Epithelial cell of esophagus (primary cell): Measurements from ENCODE around the gene CCDC102B.

ENCODE experiments used
- DNase-seq: peaks from one replicate; pipeline ENCODE4 v3.0.0; 2010; ENCODE audit warnings: low read depth
- H3K4me3 ChIP-seq: 2 replicates; pipeline ENCODE4 v1.5.1; 2011; ENCODE audit warnings: mild to moderate bottlenecking, low read length, control low read depth
- CTCF ChIP-seq: IDR thresholded peaks from 2 replicates; pipeline ENCODE4 v1.5.1; 2011; ENCODE audit warnings: low read depth, mild to moderate bottlenecking, low read length, control low read depth, inconsistent platforms; ENCODE audit not compliant: insufficient read depth; ENCODE audit errors: missing control alignments

CCDC102B gene

DNA sequence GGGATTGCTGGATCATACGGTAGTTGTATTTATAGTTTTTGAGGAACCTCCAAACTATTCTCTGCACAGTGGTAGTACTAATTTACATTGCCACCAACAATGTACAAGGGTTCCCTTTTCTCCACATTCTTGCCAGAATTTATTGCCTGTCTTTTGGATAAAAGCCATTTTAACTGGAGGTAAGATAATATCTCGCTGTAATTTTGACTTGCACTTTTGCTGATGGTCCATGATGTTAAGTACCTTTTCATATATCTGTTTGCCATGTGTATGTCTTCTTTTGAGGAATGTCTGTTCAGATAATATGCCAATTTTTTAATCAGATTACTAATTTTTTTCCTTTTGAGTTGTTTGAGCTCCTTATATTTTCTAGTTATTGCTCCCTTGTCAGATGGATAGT, 158.8 kb downstream of the CCDC102B start:
- TF ChIP-seq CTCF: no peak
- no peak for DNase-seq
- H3K4me3 ChIP-seq: no peak overlapping the region

DNA sequence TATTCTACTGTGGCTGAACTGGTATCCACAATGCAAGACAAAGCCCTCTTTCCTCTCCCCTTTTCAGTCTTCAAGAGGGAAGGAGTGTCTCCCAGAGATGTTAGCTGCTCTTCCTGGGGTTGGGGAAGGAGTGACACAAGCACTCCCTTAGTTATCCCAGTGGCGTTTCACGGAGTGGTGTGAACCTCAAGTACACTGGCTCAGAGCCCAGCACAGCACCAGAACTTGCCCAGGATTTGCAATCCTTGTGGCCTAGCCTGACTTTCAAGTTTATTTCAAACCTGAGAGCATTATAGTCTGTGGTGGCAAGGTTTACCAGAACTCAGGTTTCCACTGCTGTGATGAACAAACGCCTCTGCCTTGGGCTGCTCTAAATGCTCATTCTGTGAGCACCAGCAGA, 162.5 kb downstream of the CCDC102B start:
- no peak overlapping the region for H3K4me3 ChIP-seq
- DNase-seq: peak; percentile 77
- no peak for TF ChIP-seq CTCF

DNA sequence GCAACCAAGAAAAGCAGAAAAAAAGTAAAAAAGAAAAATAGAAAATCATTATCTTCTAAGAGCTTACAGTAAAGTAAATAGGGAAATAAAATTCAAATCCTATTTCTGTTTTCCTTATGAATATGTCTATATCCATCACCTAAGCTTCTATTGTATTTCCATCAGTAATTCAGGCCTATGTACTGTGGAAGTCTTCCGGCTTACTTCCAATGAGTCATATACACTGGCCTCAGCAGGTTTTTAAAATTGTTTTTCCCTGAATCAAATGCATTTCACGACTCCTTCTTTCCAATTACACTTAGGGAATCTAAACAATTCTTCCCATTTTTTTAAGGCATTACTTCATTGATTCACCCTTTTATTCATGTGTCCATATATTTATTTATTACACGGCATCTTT, 164.7 kb downstream of the CCDC102B start:
- DNase-seq: peak; percentile 58
- no peak overlapping the region for H3K4me3 ChIP-seq
- no peak for TF ChIP-seq CTCF

GRCh38 chr18:68965817-68966216, 167.9 kb downstream of the CCDC102B start:
- DNase-seq: no peak
- TF ChIP-seq CTCF: no peak
- H3K4me3 ChIP-seq: no peak overlapping the region

DNA sequence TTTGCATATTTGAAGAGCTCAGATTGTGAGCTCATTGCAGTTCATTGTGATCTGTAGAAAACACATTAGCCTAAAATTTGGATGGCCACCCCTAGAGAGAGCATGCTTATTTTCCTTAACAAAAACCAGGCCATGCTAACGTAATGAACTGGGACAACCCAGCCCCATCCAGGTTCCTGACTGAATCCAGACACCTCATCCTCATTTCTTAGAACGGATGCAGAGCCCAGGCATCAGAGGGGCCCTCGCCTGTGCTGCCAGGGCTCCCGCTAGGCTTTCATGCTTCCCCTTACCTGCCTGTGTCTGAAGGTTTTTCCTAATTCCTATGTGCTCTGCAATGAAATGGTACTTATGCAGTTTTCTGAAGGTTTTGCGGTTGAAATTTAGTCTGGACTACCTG, 171.1 kb downstream of the CCDC102B start:
- no peak for DNase-seq
- TF ChIP-seq CTCF: no peak
- H3K4me3 ChIP-seq: no peak overlapping the region

GRCh38 chr18:68972176-68972575, 174.3 kb downstream of the CCDC102B start:
- H3K4me3 ChIP-seq: no peak overlapping the region
- peak; percentile 33 for DNase-seq
- no peak for TF ChIP-seq CTCF

- TF ChIP-seq CTCF: no peak
- no peak overlapping the region for H3K4me3 ChIP-seq
- DNase-seq: peak; percentile 12
Measured at GRCh38 chr18:68979737-68980136, 181.9 kb downstream of the CCDC102B start.
